GM04503 (cell line): ENCODE results near the gene HES5.
"Not testable (repeated sequence)": the region's sequence is repeated elsewhere in the genome, so short reads cannot be mapped to it uniquely, and the experiment has no call there.

ENCODE experiments used
- DNase-seq: peaks from one replicate; pipeline ENCODE4 v3.0.0-alpha.2; 2012; ENCODE audit warnings: low read depth

HES5 gene

GRCh38 chr1:2560299-2561073 lies 30.4 kb upstream of the HES5 start:
- no peak for DNase-seq

- no peak for DNase-seq
Measured at GRCh38 chr1:2559509-2560298, 29.6 kb upstream of the HES5 start.

- no peak for DNase-seq
Measured at GRCh38 chr1:2558861-2559260, 28.8 kb upstream of the HES5 start.

GRCh38 chr1:2558420-2558819 lies 28.4 kb upstream of the HES5 start:
- no peak for DNase-seq

GRCh38 chr1:2557482-2558400 lies 27.7 kb upstream of the HES5 start:
- DNase-seq = no peak

GRCh38 chr1:2556678-2557481 lies 26.8 kb upstream of the HES5 start:
- no peak for DNase-seq

- DNase-seq = no peak
Measured at GRCh38 chr1:2556277-2556677, 26.2 kb upstream of the HES5 start, which contains the start of gene TNFRSF14. TSS of gene TNFRSF14 (plus strand) at chr1:2556371. CDS start at chr1:2556665, 294 bp downstream.

- DNase-seq = no peak
Measured at GRCh38 chr1:2555634-2556276, 25.7 kb upstream of the HES5 start.

- DNase-seq = no peak
Measured at GRCh38 chr1:2554621-2555387, 24.7 kb upstream of the HES5 start.

GRCh38 chr1:2553871-2554620 lies 24.0 kb upstream of the HES5 start:
- DNase-seq = no peak

GRCh38 chr1:2553076-2553475 lies 23.0 kb upstream of the HES5 start:
- DNase-seq = not testable (repeated sequence)

- no peak for DNase-seq
Measured at GRCh38 chr1:2552189-2552588, 22.1 kb upstream of the HES5 start.

- not testable (repeated sequence) for DNase-seq
Measured at GRCh38 chr1:2551544-2551943, 21.5 kb upstream of the HES5 start.

- not testable (repeated sequence) for DNase-seq
Measured at GRCh38 chr1:2550309-2550861, 20.3 kb upstream of the HES5 start.

GRCh38 chr1:2549367-2550029 lies 19.4 kb upstream of the HES5 start:
- not testable (repeated sequence) for DNase-seq

GRCh38 chr1:2548068-2548589 lies 18.1 kb upstream of the HES5 start:
- DNase-seq = no peak

- no peak for DNase-seq
Measured at GRCh38 chr1:2547210-2548067, 17.4 kb upstream of the HES5 start.
